Measurements from ENCODE around the gene MAD1L1.

DNA sequence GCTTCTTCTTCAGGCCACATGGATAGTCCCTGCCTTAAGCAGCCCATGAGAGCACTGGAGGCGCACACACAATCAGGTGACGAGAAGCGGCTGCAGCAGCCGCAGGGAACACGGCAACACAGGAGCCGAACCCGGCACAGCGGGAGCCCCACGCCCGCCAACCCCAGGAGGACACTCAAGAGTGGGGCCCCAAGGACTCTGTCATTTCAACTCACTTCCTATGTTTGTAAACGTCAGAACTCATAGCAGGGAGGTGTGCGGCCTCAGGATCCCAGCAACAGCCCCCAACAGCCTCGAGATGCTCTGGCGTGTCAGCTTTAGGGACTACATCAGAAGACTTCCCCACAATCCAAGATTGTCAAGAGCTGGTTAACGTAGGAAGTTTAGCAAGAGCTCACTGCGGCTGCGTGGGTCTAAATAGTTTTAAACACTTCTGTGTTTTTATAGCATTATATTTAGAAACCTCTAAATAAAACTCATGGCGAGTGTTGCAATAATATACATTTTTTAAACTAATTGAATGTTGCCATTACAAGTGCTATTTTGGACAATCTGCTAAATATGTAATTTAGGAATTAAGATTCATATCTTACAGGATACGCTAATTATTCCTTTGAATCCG is 123.4 kb downstream of the MAD1L1 start:
- no peak for TF ChIP-seq EZH2phosphoT487 (IDR thresholded peaks at IDR 0.05; ENCODE audit: insufficient read depth, low read depth)
- no peak for TF ChIP-seq EZH2 (IDR thresholded peaks at IDR 0.05; ENCODE audit: insufficient read depth, poor library complexity, severe bottlenecking)
